GM10248 (cell line): ENCODE measurements around the gene FEZ2.
"Not testable (repeated sequence)": the region's sequence is repeated elsewhere in the genome, so short reads cannot be mapped to it uniquely, and the experiment has no call there.

ENCODE experiments used
- CTCF ChIA-PET: fragments of 300-600 bp; sonication (Branson Sonifier 250); formaldehyde crosslinking; extraction: SDS; loops from one replicate; lab custom pipeline; 2021; ENCODE audit warnings: antibody characterized with exemption; lab: Yijun Ruan, JAX
- POLR2A ChIA-PET: fragments of 350-650 bp; sonication (Branson Sonifier 250); formaldehyde crosslinking; extraction: SDS; loops from one replicate; lab custom pipeline; 2020; ENCODE audit warnings: antibody characterized with exemption; lab: Yijun Ruan, JAX
- DNase-seq: peaks from one replicate; pipeline ENCODE4 v3.0.0; 2012; ENCODE audit errors: extremely low spot score
- TF ChIP-seq, protein P1 (sequence below): IDR thresholded peaks from 2 replicates; pipeline ENCODE4 v1.5.1; 2012; ENCODE audit warnings: mild to moderate bottlenecking, low read depth; ENCODE audit errors: extremely low read depth, missing control alignments, control extremely low read depth

Gene FEZ2

GRCh38 chr2:36609507-36609906 is 11.5 kb upstream of the FEZ2 start:
- TF ChIP-seq, protein P1, sequence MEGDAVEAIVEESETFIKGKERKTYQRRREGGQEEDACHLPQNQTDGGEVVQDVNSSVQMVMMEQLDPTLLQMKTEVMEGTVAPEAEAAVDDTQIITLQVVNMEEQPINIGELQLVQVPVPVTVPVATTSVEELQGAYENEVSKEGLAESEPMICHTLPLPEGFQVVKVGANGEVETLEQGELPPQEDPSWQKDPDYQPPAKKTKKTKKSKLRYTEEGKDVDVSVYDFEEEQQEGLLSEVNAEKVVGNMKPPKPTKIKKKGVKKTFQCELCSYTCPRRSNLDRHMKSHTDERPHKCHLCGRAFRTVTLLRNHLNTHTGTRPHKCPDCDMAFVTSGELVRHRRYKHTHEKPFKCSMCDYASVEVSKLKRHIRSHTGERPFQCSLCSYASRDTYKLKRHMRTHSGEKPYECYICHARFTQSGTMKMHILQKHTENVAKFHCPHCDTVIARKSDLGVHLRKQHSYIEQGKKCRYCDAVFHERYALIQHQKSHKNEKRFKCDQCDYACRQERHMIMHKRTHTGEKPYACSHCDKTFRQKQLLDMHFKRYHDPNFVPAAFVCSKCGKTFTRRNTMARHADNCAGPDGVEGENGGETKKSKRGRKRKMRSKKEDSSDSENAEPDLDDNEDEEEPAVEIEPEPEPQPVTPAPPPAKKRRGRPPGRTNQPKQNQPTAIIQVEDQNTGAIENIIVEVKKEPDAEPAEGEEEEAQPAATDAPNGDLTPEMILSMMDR: no peak
- no peak for DNase-seq
- ChIA-PET POLR2A (no interaction called here), CTCF (interaction anchor here (1.4 to 1.9 kb wide), 2 partner anchors 15 to 39 kb away, joined by 4 to 5 read pairs; no protein-coding TSS in a partner anchor)

GRCh38 chr2:36607947-36608346 is 10.0 kb upstream of the FEZ2 start:
- no peak for DNase-seq
- ChIA-PET POLR2A (no interaction called here), CTCF (interaction anchor here (2.0 kb wide), 1 partner anchor 16 kb away, joined by 5 read pairs; no protein-coding TSS in a partner anchor)
- TF ChIP-seq, protein P1: no peak

- no peak for DNase-seq
- ChIA-PET CTCF (interaction anchor here (2.0 kb wide), 1 partner anchor 15 kb away, joined by 5 read pairs; no protein-coding TSS in a partner anchor), POLR2A (no interaction called here)
- TF ChIP-seq, protein P1: no peak
Observed at GRCh38 chr2:36606925-36607324, 9.0 kb upstream of the FEZ2 start.

GRCh38 chr2:36605273-36605672 is 7.3 kb upstream of the FEZ2 start:
- ChIA-PET CTCF (interaction anchor here (1.0 kb wide), 1 partner anchor 253 kb away, joined by 4 read pairs; no protein-coding TSS in a partner anchor), POLR2A (no interaction called here)
- DNase-seq: no peak
- TF ChIP-seq, protein P1: no peak

- DNase-seq, CTCF ChIA-PET, POLR2A ChIA-PET: not testable (repeated sequence)
Observed at GRCh38 chr2:36603629-36604028, 5.7 kb upstream of the FEZ2 start.

- TF ChIP-seq, protein P1: no peak
- ChIA-PET CTCF (no interaction called here), POLR2A (no interaction called here)
- DNase-seq: no peak
Observed at GRCh38 chr2:36597003-36597531, 901 bp downstream of the FEZ2 start.

DNA sequence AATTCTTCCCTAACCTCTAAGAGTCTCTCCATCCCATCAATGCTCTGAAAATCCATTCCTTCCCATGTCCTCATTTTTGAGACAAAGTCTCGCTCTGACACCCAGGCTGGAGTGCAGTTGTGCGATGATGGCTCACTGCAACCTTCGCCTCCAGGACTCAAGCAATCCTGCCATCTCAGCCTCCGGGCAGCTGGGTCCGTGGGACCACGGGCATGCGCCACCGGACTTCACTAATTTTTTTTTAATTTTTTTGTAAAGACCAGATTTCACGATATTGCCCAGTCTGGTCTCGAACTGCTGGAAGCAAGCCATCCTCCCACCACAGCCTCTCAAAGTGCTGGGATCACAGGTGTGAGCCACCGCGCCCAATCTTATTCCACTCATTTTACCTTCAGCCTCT is 1.6 kb downstream of the FEZ2 start:
- TF ChIP-seq, protein P1: no peak
- DNase-seq: no peak
- CTCF ChIA-PET: interaction anchor here (1.6 kb wide), 1 partner anchor 34 kb away, joined by 4 read pairs; no protein-coding TSS in a partner anchor
- POLR2A ChIA-PET: no interaction called here
